HepG2 (cell line): Measurements from ENCODE around the gene MB. TPM values are rescaled to one million over a fixed set of nuclear protein-coding genes. Genes with fewer than 3 reads are reported as not detected.

Experiments
- ATAC-seq: fragments of 200-7000 bp; cut with Tn5 transposase; 3 replicates; pipeline ENCODE4 v1.9.1; 2020; ENCODE audit warnings: mild to moderate bottlenecking, moderate library complexity
- BruUV-seq: library from RNA; stranded (reverse); fragments of 400-500 nt; replicated peaks from 2 replicates; lab custom pipeline; 2021; lab: Mats Ljungman, UMichigan
- CTCF ChIA-PET: fragments of 300-600 bp; formaldehyde crosslinking; extraction: SDS; loops from one replicate; lab custom pipeline; 2021; ENCODE audit warnings: low total read pairs, inconsistent platforms, low intra/inter-chr PET ratio; lab: Yijun Ruan, JAX
- POLR2A ChIA-PET: fragments of 350-600 bp; sonication (Branson Sonifier 250); formaldehyde crosslinking; loops from one replicate; lab custom pipeline; 2020; ENCODE audit warnings: antibody characterized with exemption, inconsistent platforms; lab: Yijun Ruan, JAX
- DNase-seq: peaks from one replicate; pipeline ENCODE4 v3.0.0-alpha.2; 2015; ENCODE audit warnings: low spot score
- FAIRE-seq: peaks from 3 replicates; lab custom pipeline; 2011; peaks lifted over from hg19 to GRCh38; lab: Jason Lieb, UNC
- H2AFZ ChIP-seq: one replicate; pipeline ENCODE4 v1.6.1; 2011; ENCODE audit warnings: low read length, inconsistent platforms
- H3K27ac ChIP-seq: fragments of 300-600 bp; 3 replicates; pipeline ENCODE4 v1.8.0; 2011; ENCODE audit warnings: mixed run types, mild to moderate bottlenecking, mixed read lengths, low read length, inconsistent platforms; ENCODE audit not compliant: insufficient read depth; ENCODE audit errors: extremely low read length
- H3K27me3 ChIP-seq, 2 experiments: fragments of 200-600 bp in 1 of 2; 2 replicates in 1 of 2; 3 replicates in 1 of 2; pipeline versions ENCODE4 v1.6.0 to v1.8.0; 2011; ENCODE audit warnings: low read length in 2 of 2, mild to moderate bottlenecking in 2 of 2, moderate library complexity in 2 of 2, inconsistent platforms in 1 of 2; ENCODE audit not compliant: insufficient read depth in 2 of 2, control insufficient read depth in 1 of 2
- H3K36me3 ChIP-seq, 2 experiments: fragments of 200-600 bp in 1 of 2; replicated peaks in 1 of 2; 2 replicates in 1 of 2; 3 replicates in 1 of 2; pipeline versions ENCODE4 v1.5.1 to v1.8.0; 2011; ENCODE audit warnings: low read length in 2 of 2, inconsistent platforms in 1 of 2; ENCODE audit not compliant: insufficient read depth in 2 of 2, control insufficient read depth in 1 of 2
- H3K4me1 ChIP-seq: 2 replicates; pipeline ENCODE4 v1.5.1; 2012; ENCODE audit warnings: low read length, inconsistent platforms; ENCODE audit not compliant: insufficient read depth
- H3K4me2 ChIP-seq: 2 replicates; pipeline ENCODE4 v1.6.0; 2011; ENCODE audit warnings: low read depth, low read length, inconsistent platforms
- H3K4me3 ChIP-seq, 3 experiments: fragments of 200-600 bp in 1 of 3; sonication (generic), shearing (Covaris generic) in 1 of 3; replicated peaks in 1 of 3; 2 replicates each; pipeline ENCODE4 v1.5.1; 2011 to 2016; ENCODE audit warnings: low read length in 3 of 3, inconsistent platforms in 2 of 3, low read depth in 2 of 3, mild to moderate bottlenecking in 2 of 3, control low read depth in 1 of 3, mixed read lengths in 1 of 3; ENCODE audit not compliant: insufficient read depth in 1 of 3
- H3K79me2 ChIP-seq: one replicate; pipeline ENCODE4 v1.6.1; 2011; ENCODE audit warnings: low read length, inconsistent platforms; ENCODE audit not compliant: insufficient read depth
- H3K9ac ChIP-seq: 2 replicates; pipeline ENCODE4 v1.6.0; 2011; ENCODE audit warnings: mild to moderate bottlenecking, low read depth, low read length, inconsistent platforms; ENCODE audit not compliant: insufficient read depth
- H3K9me3 ChIP-seq: 2 replicates; pipeline ENCODE4 v1.5.1; 2012; ENCODE audit warnings: mild to moderate bottlenecking, low read length
- H4K20me1 ChIP-seq: 2 replicates; pipeline ENCODE4 v1.6.0; 2011; ENCODE audit warnings: inconsistent platforms, mild to moderate bottlenecking, low read length, moderate library complexity; ENCODE audit not compliant: insufficient read depth
- ARNTL ChIP-seq: sonication (generic); formaldehyde crosslinking; IDR thresholded peaks from 2 replicates; pipeline ENCODE4 v1.4.0; 2020; ENCODE audit warnings: mild to moderate bottlenecking, missing genetic modification reagents
- DNMT3B ChIP-seq: conservative IDR thresholded peaks from 2 replicates; pipeline ENCODE4 v1.6.1; 2016; ENCODE audit warnings: missing biosample characterization, control low read depth
- FOXO1 ChIP-seq: sonication (generic); formaldehyde crosslinking; IDR thresholded peaks from 2 replicates; pipeline ENCODE4 v1.4.0; 2020; ENCODE audit warnings: missing genetic modification reagents
- MAF1 ChIP-seq: sonication (generic); formaldehyde crosslinking; IDR thresholded peaks from 2 replicates; pipeline ENCODE4 v1.5.0; 2020; ENCODE audit warnings: missing genetic modification reagents, borderline replicate concordance
- MBNL3 ChIP-seq: fragments of 250-450 bp; sonication (Bioruptor Pico); conservative IDR thresholded peaks from 2 replicates; pipeline ENCODE4 v1.8.0; 2022; ENCODE audit warnings: mild to moderate bottlenecking, inconsistent platforms
- ZBTB42 ChIP-seq: sonication (generic); formaldehyde crosslinking; IDR thresholded peaks from 2 replicates; pipeline ENCODE4 v1.5.0; 2020; ENCODE audit warnings: mild to moderate bottlenecking, missing genetic modification reagents
- WGBS: methylation state at CpG from one replicate; pipeline ENCODE4 v1.1.6; 2017; ENCODE audit warnings: low lambda C conversion rate; 5-methylcytosine and 5-hydroxymethylcytosine counted together
- in situ Hi-C: cut with HindIII; loops from 2 replicates; pipeline ENCODE4 v1.10.0; 2017; ENCODE audit warnings: low pct_unique_long_range_greater_than_20kb; ENCODE audit not compliant: extremely low pct_ligation_motif_present
- intact Hi-C: fragments of 100-400 bp; cut with micrococcal nuclease; formaldehyde crosslinking; loops from one replicate; pipeline ENCODE4 v1.10.0; 2022; ENCODE audit not compliant: unreplicated experiment
- polyA plus RNA-seq, 8 experiments: library from polyadenylated mRNA; depleted of rRNA in 3 of 8; stranded (reverse) in 7 of 8; unstranded in 1 of 8; fragments of >200 nt; fragmentation: Illumina TruSeq in 4 of 8; extraction: Trizol in 4 of 8; gene quantifications; 2 replicates each; pipeline versions ENCODE4 v1.2.1 to v1.2.3, GENCODE V29; 2011 to 2016; ENCODE audit warnings: low read depth in 4 of 8, missing spikeins in 1 of 8, mixed read lengths in 1 of 8; ENCODE audit not compliant: insufficient read depth in 1 of 8
- total RNA-seq, 5 experiments: library from RNA; depleted of rRNA; stranded (reverse); fragments of >200 nt; fragmentation: Illumina TruSeq; extraction: Trizol; gene quantifications; 2 replicates each; pipeline ENCODE4 v1.2.3, GENCODE V29; 2016; ENCODE audit warnings: low read depth in 1 of 5
- TF ChIP-seq, protein P1 (sequence below): sonication (generic); formaldehyde crosslinking; conservative IDR thresholded peaks from 2 replicates; pipeline ENCODE4 v1.4.0; 2020; ENCODE audit warnings: mild to moderate bottlenecking, missing genetic modification reagents, moderate library complexity

The MB gene
- total and polyA plus RNA-seq, 2 of the 13 experiments (the other 11 are each of a cell fraction or from before 2014, with no cell fraction given) = 0.07 TPM; not detected in 1

DNA sequence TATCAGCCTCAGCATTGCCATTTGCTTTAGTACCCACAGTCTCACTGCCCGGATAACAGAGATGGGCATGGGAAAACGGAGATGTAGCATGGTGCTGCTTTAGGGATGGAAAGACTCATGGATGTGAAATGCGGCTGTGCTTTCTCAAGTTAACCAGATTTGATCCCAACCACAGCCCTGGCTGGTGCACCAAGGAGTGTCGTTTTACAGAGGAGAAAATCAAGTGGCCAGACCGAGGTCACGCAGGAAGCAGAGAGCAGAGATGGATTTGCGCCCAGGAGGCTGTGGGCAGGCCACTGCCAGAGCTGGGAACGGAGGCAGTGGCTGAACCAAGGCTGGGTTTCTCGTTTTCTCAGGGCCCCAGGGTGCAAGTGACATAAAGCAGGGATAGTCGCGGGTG is 9.0 kb downstream of the MB start:
- WGBS = 44% methylated on average over 8 of the region's 11 CpGs
- no peak overlapping the region for H3K4me2 ChIP-seq
- H3K36me3 ChIP-seq = no peaks in the 10 kb centered on the region
- no peak for ATAC-seq
- in situ Hi-C loops = no loop called here
- H3K27ac ChIP-seq = no peak overlapping the region
- CTCF ChIA-PET = no interaction called here
- no peak overlapping the region for H2AFZ ChIP-seq
- TF ChIP-seq, protein P1, sequence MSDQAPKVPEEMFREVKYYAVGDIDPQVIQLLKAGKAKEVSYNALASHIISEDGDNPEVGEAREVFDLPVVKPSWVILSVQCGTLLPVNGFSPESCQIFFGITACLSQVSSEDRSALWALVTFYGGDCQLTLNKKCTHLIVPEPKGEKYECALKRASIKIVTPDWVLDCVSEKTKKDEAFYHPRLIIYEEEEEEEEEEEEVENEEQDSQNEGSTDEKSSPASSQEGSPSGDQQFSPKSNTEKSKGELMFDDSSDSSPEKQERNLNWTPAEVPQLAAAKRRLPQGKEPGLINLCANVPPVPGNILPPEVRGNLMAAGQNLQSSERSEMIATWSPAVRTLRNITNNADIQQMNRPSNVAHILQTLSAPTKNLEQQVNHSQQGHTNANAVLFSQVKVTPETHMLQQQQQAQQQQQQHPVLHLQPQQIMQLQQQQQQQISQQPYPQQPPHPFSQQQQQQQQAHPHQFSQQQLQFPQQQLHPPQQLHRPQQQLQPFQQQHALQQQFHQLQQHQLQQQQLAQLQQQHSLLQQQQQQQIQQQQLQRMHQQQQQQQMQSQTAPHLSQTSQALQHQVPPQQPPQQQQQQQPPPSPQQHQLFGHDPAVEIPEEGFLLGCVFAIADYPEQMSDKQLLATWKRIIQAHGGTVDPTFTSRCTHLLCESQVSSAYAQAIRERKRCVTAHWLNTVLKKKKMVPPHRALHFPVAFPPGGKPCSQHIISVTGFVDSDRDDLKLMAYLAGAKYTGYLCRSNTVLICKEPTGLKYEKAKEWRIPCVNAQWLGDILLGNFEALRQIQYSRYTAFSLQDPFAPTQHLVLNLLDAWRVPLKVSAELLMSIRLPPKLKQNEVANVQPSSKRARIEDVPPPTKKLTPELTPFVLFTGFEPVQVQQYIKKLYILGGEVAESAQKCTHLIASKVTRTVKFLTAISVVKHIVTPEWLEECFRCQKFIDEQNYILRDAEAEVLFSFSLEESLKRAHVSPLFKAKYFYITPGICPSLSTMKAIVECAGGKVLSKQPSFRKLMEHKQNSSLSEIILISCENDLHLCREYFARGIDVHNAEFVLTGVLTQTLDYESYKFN (CRISPR knock-in tag) = no peak
- TF ChIP-seq ZBTB42 (CRISPR knock-in tag) (no peak), DNMT3B (no peak), FOXO1 (CRISPR knock-in tag) (no peak), MBNL3 (CRISPR knock-in tag) (no peak), MAF1 (CRISPR knock-in tag) (no peak), ARNTL (CRISPR knock-in tag) (no peak)
- TF ChIP-seq, all 625 proteins: peak for 0
- Histone ChIP-seq H3K9ac (no peak overlapping the region), H3K27me3 (peaks cover 0 to 12% of the 10 kb centered on the region in 2 experiments; a peak in 1 of 5 replicates), H3K79me2 (no peaks in the 10 kb centered on the region), H3K4me3 (no peak overlapping the region), H4K20me1 (no peaks in the 10 kb centered on the region), H3K4me1 (peaks cover 21% of the 10 kb centered on the region), H3K9me3 (no peaks in the 10 kb centered on the region)
- intact Hi-C loops = no loop called here
- FAIRE-seq (no peak), DNase-seq (no peak)
- POLR2A ChIA-PET = no interaction called here
- no TSS peak for BruUV-seq
